ENCODE measurements around the gene PEPD.
"Not testable (repeated sequence)": the region's sequence is repeated elsewhere in the genome, so short reads cannot be mapped to it uniquely, and the experiment has no call there.

Gene PEPD

DNA sequence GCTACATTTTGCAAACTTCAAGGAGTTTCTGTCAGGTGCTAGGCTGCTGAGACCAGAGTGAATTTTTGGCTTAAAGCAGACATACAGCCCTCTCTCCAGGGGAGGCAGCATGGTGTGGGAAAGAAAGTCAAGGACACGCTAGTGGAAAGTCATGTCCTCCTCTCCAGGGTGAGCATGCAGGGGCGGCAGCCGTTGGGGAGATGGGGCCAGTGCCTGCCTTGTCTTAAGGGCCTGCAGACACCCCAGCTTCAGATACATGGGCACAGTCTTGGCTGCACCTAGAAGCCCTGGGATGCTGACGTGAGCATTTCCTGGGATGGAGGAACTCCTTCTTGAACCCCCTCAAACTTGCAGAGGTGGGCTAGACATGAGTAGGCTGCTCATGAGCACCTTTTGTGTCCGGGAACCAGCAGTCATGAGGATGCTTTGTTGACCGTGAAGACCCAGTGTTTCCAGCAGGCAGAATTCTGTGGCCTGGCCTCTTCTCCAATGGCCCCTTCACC is 43.3 kb upstream of the PEPD start:
- H3K4me1 ChIP-seq (ENCODE audit: low read length), result no peaks in the 10 kb centered on the region
- no peak overlapping the region for H3K4me2 ChIP-seq (ENCODE audit: low read depth, low read length)
- H4K20me1 ChIP-seq (ENCODE audit: insufficient read depth, low read length), result no peaks in the 10 kb centered on the region
- no peaks in the 10 kb centered on the region for H3K9me3 ChIP-seq (replicated peaks; ENCODE audit: insufficient read depth, low read length)
- DNase-seq, result no peak
- no peaks in the 10 kb centered on the region for H3K9me2 ChIP-seq (replicated peaks; ENCODE audit: insufficient read depth, low read length)
- peaks cover 44% of the 10 kb centered on the region for H3K27me3 ChIP-seq (replicated peaks; ENCODE audit: insufficient read depth, low read length)
- H3K9ac ChIP-seq (ENCODE audit: low read length), result no peak overlapping the region
- no peak for TF ChIP-seq EZH2 (optimal IDR thresholded peaks at IDR 0.05; ENCODE audit: low read depth, low read length)
- no peak for TF ChIP-seq CTCF (IDR thresholded peaks at IDR 0.05; ENCODE audit: low read length)
- TF ChIP-seq EZH2phosphoT487 (IDR thresholded peaks at IDR 0.05; ENCODE audit: low read length), result no peak
- no peak overlapping the region for H2AFZ ChIP-seq (ENCODE audit: low read length)
- no peak overlapping the region for H3K27ac ChIP-seq (ENCODE audit: low read length)
- H3F3A ChIP-seq (ENCODE audit: insufficient read depth, low read length), result no peaks in the 10 kb centered on the region
- no peaks in the 10 kb centered on the region for H3K36me3 ChIP-seq (replicated peaks; ENCODE audit: insufficient read depth, low read length)
- H3K4me3 ChIP-seq (ENCODE audit: low read length), result no peak overlapping the region
- no peaks in the 10 kb centered on the region for H3K79me2 ChIP-seq (ENCODE audit: low read length)

DNA sequence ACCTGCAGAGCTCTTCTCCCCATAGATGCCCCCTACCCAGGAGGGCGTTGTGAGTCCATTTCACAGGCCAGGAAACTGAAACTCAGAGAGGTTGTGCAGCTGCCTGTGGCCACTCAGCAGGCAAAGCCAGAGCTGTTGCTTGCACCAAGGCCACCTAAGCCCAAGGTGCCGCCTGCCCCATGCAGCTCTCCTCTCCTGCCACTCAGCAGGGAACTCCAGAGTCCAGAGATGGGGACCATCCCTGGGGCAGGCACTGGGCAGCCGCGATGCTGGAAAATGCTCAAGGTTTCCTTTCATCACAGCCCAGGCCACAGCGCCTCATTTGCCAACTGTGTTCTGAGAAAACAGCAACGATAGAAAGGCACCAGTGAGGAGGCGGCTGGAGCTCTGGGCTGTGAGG is 41.0 kb upstream of the PEPD start:
- no peak overlapping the region for H3K9ac ChIP-seq (ENCODE audit: low read length)
- DNase-seq, result no peak
- H3K27ac ChIP-seq (ENCODE audit: low read length), result no peak overlapping the region
- H4K20me1 ChIP-seq (ENCODE audit: insufficient read depth, low read length), result no peaks in the 10 kb centered on the region
- no peaks in the 10 kb centered on the region for H3K79me2 ChIP-seq (ENCODE audit: low read length)
- no peaks in the 10 kb centered on the region for H3K36me3 ChIP-seq (replicated peaks; ENCODE audit: insufficient read depth, low read length)
- peaks cover 50% of the 10 kb centered on the region for H3K27me3 ChIP-seq (replicated peaks; ENCODE audit: insufficient read depth, low read length)
- no peaks in the 10 kb centered on the region for H3K4me1 ChIP-seq (ENCODE audit: low read length)
- H3K9me2 ChIP-seq (replicated peaks; ENCODE audit: insufficient read depth, low read length), result no peaks in the 10 kb centered on the region
- no peak overlapping the region for H3K4me2 ChIP-seq (ENCODE audit: low read depth, low read length)
- H3K4me3 ChIP-seq (ENCODE audit: low read length), result no peak overlapping the region
- no peaks in the 10 kb centered on the region for H3K9me3 ChIP-seq (replicated peaks; ENCODE audit: insufficient read depth, low read length)
- H2AFZ ChIP-seq (ENCODE audit: low read length), result no peak overlapping the region
- H3F3A ChIP-seq (ENCODE audit: insufficient read depth, low read length), result no peaks in the 10 kb centered on the region
- TF ChIP-seq CTCF (IDR thresholded peaks at IDR 0.05; ENCODE audit: low read length), result no peak
- no peak for TF ChIP-seq EZH2 (optimal IDR thresholded peaks at IDR 0.05; ENCODE audit: low read depth, low read length)
- TF ChIP-seq EZH2phosphoT487 (IDR thresholded peaks at IDR 0.05; ENCODE audit: low read length), result no peak

- H3K4me1 ChIP-seq (ENCODE audit: low read length); H4K20me1 ChIP-seq (ENCODE audit: insufficient read depth, low read length); DNase-seq; H2AFZ ChIP-seq (ENCODE audit: low read length); H3K36me3 ChIP-seq (replicated peaks; ENCODE audit: insufficient read depth, low read length); H3F3A ChIP-seq (ENCODE audit: insufficient read depth, low read length); H3K9me3 ChIP-seq (replicated peaks; ENCODE audit: insufficient read depth, low read length); H3K79me2 ChIP-seq (ENCODE audit: low read length); H3K9me2 ChIP-seq (replicated peaks; ENCODE audit: insufficient read depth, low read length); H3K9ac ChIP-seq (ENCODE audit: low read length); H3K4me2 ChIP-seq (ENCODE audit: low read depth, low read length); H3K4me3 ChIP-seq (ENCODE audit: low read length); H3K27ac ChIP-seq (ENCODE audit: low read length): not testable (repeated sequence)
- peaks cover 53% of the 10 kb centered on the region for H3K27me3 ChIP-seq (replicated peaks; ENCODE audit: insufficient read depth, low read length)
Measured at GRCh38 chr19:33561666-33562065, 40.1 kb upstream of the PEPD start.

DNA sequence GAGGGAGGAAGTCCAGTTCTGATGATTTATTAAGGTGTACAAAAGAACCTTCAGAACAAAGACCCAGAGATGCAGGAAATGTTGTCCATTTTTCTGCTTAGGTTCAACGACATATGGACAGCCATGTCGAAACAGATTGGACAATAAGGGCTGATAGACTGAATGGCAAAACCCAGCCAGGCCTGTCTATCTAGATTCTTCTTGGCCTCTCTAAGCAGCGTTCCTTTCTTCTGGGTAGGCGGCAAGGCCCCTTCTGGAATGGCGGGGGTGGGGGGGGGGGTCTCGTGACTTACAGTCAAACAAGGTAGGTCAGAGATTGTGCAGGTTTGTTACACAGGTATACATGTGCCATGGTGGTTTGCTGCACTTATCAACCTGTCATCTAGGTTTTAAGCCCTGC is 39.7 kb upstream of the PEPD start:
- Histone ChIP-seq H3K4me1 (ENCODE audit: low read length) (no peaks in the 10 kb centered on the region), H3K4me2 (ENCODE audit: low read depth, low read length) (no peak overlapping the region), H3K9me2 (replicated peaks; ENCODE audit: insufficient read depth, low read length) (no peaks in the 10 kb centered on the region), H3K9me3 (replicated peaks; ENCODE audit: insufficient read depth, low read length) (no peaks in the 10 kb centered on the region), H3K27me3 (replicated peaks; ENCODE audit: insufficient read depth, low read length) (peaks cover 53% of the 10 kb centered on the region), H4K20me1 (ENCODE audit: insufficient read depth, low read length) (no peaks in the 10 kb centered on the region), H2AFZ (ENCODE audit: low read length) (no peak overlapping the region), H3K79me2 (ENCODE audit: low read length) (no peaks in the 10 kb centered on the region), H3K36me3 (replicated peaks; ENCODE audit: insufficient read depth, low read length) (no peaks in the 10 kb centered on the region), H3F3A (ENCODE audit: insufficient read depth, low read length) (no peaks in the 10 kb centered on the region), H3K4me3 (ENCODE audit: low read length) (no peak overlapping the region), H3K27ac (ENCODE audit: low read length) (no peak overlapping the region), H3K9ac (ENCODE audit: low read length) (no peak overlapping the region)
- TF ChIP-seq EZH2 (optimal IDR thresholded peaks at IDR 0.05; ENCODE audit: low read depth, low read length), result no peak
- TF ChIP-seq CTCF (IDR thresholded peaks at IDR 0.05; ENCODE audit: low read length), result no peak
- no peak for TF ChIP-seq EZH2phosphoT487 (IDR thresholded peaks at IDR 0.05; ENCODE audit: low read length)
- DNase-seq, result no peak
